Fibroblast of mammary gland (primary cell): ENCODE results near the gene TMEM131L.

Source experiments
- DNase-seq: peaks from one replicate; pipeline ENCODE4 v3.0.0-alpha.2; 2010; ENCODE audit warnings: low read depth
- H3K4me3 ChIP-seq: 2 replicates; pipeline ENCODE4 v1.5.1; 2011; ENCODE audit warnings: low read depth, mild to moderate bottlenecking, low read length, moderate library complexity; ENCODE audit not compliant: control insufficient read depth
- TF ChIP-seq, protein P1 (sequence below): conservative IDR thresholded peaks from 2 replicates; pipeline ENCODE4 v1.5.1; 2011; ENCODE audit warnings: low read depth, low read length, inconsistent platforms; ENCODE audit not compliant: control insufficient read depth, insufficient read depth

The TMEM131L gene

DNA sequence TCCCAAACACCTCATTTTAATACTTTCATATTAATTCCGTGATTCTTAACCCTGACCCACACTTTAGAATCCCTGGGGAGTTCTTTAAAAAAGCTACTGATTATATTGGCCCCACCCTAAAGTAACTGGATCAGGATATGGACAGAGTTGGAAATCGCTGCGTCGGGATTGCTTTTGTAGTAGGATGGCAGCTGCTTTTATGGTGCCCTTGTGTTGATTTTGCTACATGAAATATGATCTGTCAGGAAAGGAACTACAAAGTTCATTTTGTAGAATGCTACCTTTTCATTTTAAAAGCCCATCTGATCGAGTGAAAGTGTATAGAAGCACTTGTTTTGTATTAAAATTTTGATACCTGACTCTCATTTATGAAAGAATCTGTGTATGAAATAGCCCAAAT, 43.6 kb downstream of the TMEM131L start:
- H3K4me3 ChIP-seq = no peak overlapping the region
- DNase-seq = no peak
- TF ChIP-seq, protein P1, sequence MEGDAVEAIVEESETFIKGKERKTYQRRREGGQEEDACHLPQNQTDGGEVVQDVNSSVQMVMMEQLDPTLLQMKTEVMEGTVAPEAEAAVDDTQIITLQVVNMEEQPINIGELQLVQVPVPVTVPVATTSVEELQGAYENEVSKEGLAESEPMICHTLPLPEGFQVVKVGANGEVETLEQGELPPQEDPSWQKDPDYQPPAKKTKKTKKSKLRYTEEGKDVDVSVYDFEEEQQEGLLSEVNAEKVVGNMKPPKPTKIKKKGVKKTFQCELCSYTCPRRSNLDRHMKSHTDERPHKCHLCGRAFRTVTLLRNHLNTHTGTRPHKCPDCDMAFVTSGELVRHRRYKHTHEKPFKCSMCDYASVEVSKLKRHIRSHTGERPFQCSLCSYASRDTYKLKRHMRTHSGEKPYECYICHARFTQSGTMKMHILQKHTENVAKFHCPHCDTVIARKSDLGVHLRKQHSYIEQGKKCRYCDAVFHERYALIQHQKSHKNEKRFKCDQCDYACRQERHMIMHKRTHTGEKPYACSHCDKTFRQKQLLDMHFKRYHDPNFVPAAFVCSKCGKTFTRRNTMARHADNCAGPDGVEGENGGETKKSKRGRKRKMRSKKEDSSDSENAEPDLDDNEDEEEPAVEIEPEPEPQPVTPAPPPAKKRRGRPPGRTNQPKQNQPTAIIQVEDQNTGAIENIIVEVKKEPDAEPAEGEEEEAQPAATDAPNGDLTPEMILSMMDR = no peak

DNA sequence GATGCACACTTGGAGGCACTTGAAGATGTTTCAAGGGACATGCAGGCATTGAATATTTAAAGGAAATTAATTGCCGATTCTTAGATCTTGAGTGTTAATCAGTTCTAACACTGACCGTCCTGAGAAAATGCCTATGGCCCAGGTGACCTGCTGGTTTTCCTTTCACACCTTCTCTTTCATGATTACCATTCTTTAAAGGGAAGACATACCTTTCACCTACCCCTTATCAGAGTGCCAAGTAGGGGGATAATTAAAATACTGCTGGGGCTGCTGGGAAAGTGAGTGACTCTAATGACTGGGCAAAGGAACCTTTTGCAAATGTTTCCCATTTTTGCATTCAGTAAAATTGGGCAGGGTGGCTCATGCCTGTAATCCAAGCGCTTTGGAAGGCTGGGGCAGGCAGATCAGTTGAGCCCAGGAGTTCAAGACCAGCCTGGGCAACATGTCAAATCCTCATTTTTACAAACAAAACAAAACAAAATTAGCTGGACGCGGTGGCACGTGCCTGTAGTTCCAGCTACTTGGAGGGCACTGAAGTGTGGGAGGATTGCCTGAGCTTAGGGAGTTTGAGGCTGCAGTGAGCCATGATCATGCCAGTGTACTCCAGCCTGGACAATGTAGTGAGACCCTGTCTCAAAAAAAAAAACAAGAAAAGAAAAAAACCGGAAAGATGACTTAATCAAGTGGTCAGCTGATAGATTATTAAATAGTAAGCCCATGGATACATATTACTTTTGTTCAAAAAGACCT, 44.3 kb downstream of the TMEM131L start:
- no peak overlapping the region for H3K4me3 ChIP-seq
- TF ChIP-seq, protein P1 = no peak
- DNase-seq = no peak

DNA sequence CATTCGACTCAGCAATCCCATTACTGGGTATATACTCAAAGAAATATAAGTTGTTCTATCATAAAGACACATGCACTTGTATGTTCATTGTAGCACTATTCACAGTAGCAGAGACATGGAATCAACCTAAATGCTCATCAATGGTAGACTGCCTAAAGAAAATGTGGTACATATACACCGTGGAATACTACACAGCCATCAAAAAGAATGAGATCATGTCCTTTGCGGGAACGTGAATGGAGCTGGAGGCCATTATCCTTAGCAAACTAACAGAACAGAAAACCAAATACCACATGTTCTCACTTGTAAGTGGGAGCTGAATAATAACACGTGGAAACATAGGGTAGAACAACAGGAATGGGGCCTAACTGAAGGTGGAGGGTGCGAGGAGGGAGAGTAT, 44.9 kb downstream of the TMEM131L start:
- TF ChIP-seq, protein P1 = no peak

DNA sequence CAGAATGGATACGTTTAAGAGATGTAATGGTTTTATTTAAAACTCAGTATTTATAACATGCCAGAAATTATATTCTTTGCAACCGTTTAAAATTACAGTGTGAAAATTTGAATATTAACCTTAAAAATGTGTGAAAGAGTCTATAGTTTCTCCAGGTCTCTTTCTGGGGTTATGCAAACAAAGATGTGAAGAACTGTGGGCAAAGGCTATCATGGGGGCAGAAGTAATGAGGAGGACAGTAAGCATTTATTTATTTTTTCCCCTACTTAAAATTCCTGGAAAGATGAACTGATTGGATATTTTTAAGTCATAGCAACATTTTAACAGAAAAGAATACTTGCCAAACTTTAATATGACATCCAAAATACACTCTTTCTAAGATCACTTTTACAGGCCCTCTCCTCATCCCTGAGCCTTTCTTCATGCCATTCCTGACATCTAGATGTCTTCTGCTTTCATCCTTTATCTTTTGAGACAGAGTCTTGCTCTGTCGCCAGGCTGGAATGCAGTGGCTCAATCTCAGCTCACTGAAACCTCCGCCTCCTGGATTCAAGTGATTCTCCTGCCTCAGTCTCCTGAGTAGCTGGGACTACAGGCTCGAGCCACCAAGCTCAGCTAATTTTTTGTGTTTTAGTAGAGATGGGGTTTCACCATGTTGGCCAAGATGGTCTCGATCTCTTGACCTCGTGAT, 46.1 kb downstream of the TMEM131L start:
- TF ChIP-seq, protein P1 = no peak
- no peak for DNase-seq
- no peak overlapping the region for H3K4me3 ChIP-seq

More for the DNA sequence above, 44.9 kb downstream of the TMEM131L start:
- H3K4me3 ChIP-seq = no peak overlapping the region
- DNase-seq = no peak

DNA sequence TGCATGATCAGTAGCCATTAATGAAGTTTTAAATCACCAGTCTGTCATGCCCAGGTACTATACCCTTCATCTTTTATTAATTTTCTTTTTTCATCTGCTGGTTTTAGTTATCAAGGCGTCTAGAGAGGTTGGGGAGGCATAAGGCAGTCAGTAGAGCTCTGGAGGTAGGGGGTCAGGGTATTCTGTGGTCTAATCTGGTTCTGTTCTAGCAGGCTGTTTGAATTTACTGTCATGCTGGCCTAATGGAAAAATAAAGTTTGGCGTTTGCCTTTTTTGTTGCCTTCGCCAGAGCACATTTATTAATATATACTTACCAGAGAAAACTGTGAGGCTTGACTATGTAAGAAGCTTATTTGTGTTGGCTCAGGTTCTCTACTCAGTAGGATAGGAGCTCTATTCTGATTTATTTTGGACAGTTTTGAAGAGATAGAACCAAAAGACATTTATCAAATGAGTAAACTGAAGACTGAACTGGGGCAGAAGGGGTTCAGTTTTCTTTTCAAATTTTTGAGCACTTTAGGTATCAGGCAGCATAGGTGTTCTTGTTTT, 46.9 kb downstream of the TMEM131L start:
- TF ChIP-seq, protein P1 = no peak
- peak; percentile 27 for DNase-seq
- no peak overlapping the region for H3K4me3 ChIP-seq

DNA sequence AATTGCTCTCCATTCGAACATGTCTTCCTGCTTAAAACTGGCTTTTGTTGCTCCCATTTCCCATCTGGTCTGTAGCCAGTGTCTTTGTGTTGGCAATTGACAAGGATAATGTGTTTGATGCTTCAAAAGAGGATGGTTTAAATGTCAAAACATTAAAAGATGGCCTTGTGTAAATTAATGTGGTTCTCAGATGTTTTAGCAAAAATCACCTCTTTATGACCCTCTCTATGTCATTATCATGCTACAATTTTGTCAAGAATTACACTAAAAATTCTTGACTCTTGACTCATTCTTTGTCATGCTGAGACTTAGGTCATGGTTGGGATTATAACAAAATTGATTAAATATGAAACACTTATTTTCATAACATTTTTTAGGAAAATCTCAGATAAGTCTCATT, 47.4 kb downstream of the TMEM131L start:
- TF ChIP-seq, protein P1 = no peak
- peak; percentile 77 for DNase-seq
- no peak overlapping the region for H3K4me3 ChIP-seq
